Choroid plexus epithelial cell (primary cell): ENCODE results near the gene SH2D1A.

ENCODE experiments used
- DNase-seq: peaks from one replicate; pipeline ENCODE4 v3.0.0-alpha.2; 2010; ENCODE audit warnings: low read depth
- H3K4me3 ChIP-seq: 2 replicates; pipeline ENCODE4 v1.5.1; 2011; ENCODE audit warnings: low read depth, mild to moderate bottlenecking, control low read depth, low read length, moderate library complexity
- CTCF ChIP-seq: conservative IDR thresholded peaks from 2 replicates; pipeline ENCODE4 v1.5.1; 2011; ENCODE audit warnings: low read depth, mild to moderate bottlenecking, control low read depth, inconsistent platforms, low read length, moderate library complexity

SH2D1A gene

GRCh38 chrX:124343016-124343415, 3.3 kb upstream of the SH2D1A start:
- TF ChIP-seq CTCF = no peak
- H3K4me3 ChIP-seq = no peak overlapping the region
- no peak for DNase-seq

GRCh38 chrX:124344246-124344645, 2.1 kb upstream of the SH2D1A start:
- TF ChIP-seq CTCF = no peak
- H3K4me3 ChIP-seq = no peak overlapping the region
- no peak for DNase-seq

- no peak for TF ChIP-seq CTCF
- H3K4me3 ChIP-seq = no peak overlapping the region
- no peak for DNase-seq
Observed at GRCh38 chrX:124346877-124347241, 496 bp downstream of the SH2D1A start.

- no peak for DNase-seq
- H3K4me3 ChIP-seq = no peak overlapping the region
- no peak for TF ChIP-seq CTCF
Observed at GRCh38 chrX:124347242-124347641, 879 bp downstream of the SH2D1A start.

GRCh38 chrX:124348182-124348581, 1.8 kb downstream of the SH2D1A start:
- TF ChIP-seq CTCF = no peak
- H3K4me3 ChIP-seq = no peak overlapping the region
- no peak for DNase-seq

GRCh38 chrX:124348885-124349453, 2.6 kb downstream of the SH2D1A start:
- H3K4me3 ChIP-seq = no peak overlapping the region

More at GRCh38 chrX:124348885-124349453, 2.6 kb downstream of the SH2D1A start:
- no peak for DNase-seq
- TF ChIP-seq CTCF = no peak
